ENCODE results near the gene RBM15. TPM values are rescaled to one million over a fixed set of nuclear protein-coding genes. Genes with fewer than 3 reads are reported as not detected.

The RBM15 gene
- total and polyA plus RNA-seq, 2 donors (not counting 1 experiment from before 2014, with no cell fraction given) = 23.7 to 97.7 TPM

DNA sequence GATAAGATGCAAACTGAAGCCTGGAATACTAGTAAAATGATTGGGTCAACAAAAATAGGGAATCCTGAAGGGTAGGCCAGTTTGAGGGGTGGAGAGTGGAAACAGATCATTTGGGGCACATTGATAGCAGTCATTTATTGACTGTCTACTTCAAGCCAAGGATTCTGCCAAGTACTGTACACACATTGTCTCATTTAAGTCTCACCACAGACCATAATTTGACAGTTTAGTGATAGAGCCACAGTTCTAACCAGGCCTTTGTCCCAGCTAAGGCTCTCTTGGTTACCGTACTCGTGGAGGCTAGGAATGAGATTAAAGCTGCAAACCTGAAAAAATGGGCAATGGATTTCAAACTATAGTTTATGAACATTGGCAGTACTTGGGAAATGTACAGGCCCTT is 11.2 kb downstream of the RBM15 start:
- POLR2A ChIA-PET = no interaction called here
- intact Hi-C loops (cut with micrococcal nuclease) = no loop called here

DNA sequence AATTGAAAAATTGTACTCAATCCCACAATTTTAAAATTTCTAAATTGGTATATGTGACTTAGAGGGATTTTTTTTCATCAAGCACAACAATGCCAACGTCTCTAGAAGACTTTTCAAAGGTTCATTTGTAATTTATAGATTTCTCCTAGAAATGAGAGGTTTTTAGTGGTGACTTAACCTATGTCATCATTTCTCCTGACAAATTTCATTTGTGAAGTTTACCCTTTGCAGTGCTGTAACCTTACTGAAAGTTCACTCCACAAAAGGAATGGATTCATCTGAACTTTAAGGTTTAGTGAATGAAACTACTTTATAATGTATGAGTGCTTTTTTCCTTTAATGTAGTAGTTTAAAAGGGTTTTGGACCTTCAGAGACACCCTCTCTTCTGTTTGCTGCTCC is 16.1 kb downstream of the RBM15 start:
- intact Hi-C loops (cut with micrococcal nuclease) = no loop called here
- Histone ChIP-seq H3K9ac (ENCODE audit: low read length) (no peak overlapping the region), H3K4me2 (replicated peaks; ENCODE audit: low read depth, low read length, poor library complexity, severe bottlenecking) (no peak overlapping the region), H2AFZ (ENCODE audit: insufficient read depth, low read depth, low read length, poor library complexity, severe bottlenecking) (no peak overlapping the region), H4K20me1 (ENCODE audit: control insufficient read depth, insufficient read depth, low read length, poor library complexity, severe bottlenecking) (peaks cover 39% of the 10 kb centered on the region), H3K4me3 (ENCODE audit: control extremely low read depth in 1 of 5, extremely low read depth in 1 of 5, insufficient read depth in 1 of 5, low read depth in 2 of 5, low read length in 4 of 5) (no peak overlapping the region), H3K9me3 (ENCODE audit: control extremely low read depth in 1 of 3, control insufficient read depth in 2 of 3, insufficient read depth in 1 of 3, low read length in 2 of 3) (no peaks in the 10 kb centered on the region), H3K36me3 (replicated peaks in 1 of 2; ENCODE audit: control extremely low read depth in 1 of 2, control insufficient read depth in 1 of 2, extremely low read depth in 1 of 2, insufficient read depth in 2 of 2, low read length in 1 of 2) (peaks cover 1 to 21% of the 10 kb centered on the region in 2 experiments), H3K4me1 (ENCODE audit: control insufficient read depth in 2 of 2, insufficient read depth in 2 of 2, low read length in 2 of 2) (peaks cover 6 to 8% of the 10 kb centered on the region in 2 donors), H3K79me2 (ENCODE audit: control insufficient read depth, insufficient read depth, low read length) (peaks cover 93% of the 10 kb centered on the region), H3K27me3 (replicated peaks in 1 of 4; ENCODE audit: control extremely low read depth in 1 of 4, control insufficient read depth in 3 of 4, insufficient read depth in 4 of 4, low read length in 3 of 4) (no peaks in the 10 kb centered on the region), H3K27ac (ENCODE audit: low read length in 2 of 2) (no peak overlapping the region)
- no peak for DNase-seq
- no peaks in the 10 kb centered on the region for H3K9me3 Mint-ChIP-seq (ENCODE audit: insufficient read depth)
- ChIA-PET CTCF (no interaction called here), POLR2A (no interaction called here)
- WGBS (ENCODE audit: insufficient coverage) = no CpG with 5 or more reads among the region's 1 CpG
- TF ChIP-seq, protein P1, sequence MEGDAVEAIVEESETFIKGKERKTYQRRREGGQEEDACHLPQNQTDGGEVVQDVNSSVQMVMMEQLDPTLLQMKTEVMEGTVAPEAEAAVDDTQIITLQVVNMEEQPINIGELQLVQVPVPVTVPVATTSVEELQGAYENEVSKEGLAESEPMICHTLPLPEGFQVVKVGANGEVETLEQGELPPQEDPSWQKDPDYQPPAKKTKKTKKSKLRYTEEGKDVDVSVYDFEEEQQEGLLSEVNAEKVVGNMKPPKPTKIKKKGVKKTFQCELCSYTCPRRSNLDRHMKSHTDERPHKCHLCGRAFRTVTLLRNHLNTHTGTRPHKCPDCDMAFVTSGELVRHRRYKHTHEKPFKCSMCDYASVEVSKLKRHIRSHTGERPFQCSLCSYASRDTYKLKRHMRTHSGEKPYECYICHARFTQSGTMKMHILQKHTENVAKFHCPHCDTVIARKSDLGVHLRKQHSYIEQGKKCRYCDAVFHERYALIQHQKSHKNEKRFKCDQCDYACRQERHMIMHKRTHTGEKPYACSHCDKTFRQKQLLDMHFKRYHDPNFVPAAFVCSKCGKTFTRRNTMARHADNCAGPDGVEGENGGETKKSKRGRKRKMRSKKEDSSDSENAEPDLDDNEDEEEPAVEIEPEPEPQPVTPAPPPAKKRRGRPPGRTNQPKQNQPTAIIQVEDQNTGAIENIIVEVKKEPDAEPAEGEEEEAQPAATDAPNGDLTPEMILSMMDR (IDR thresholded peaks at IDR 0.05) = no peak
- TF ChIP-seq EZH2 (IDR thresholded peaks at IDR 0.05; ENCODE audit: borderline replicate concordance, insufficient read depth, low read depth, low read length, poor library complexity, severe bottlenecking) = no peak
- H3K27ac Mint-ChIP-seq = no peak overlapping the region
- no peak for ATAC-seq (ENCODE audit: low read depth)
- peaks cover 37% of the 10 kb centered on the region for H3K4me1 Mint-ChIP-seq
- H3K27me3 Mint-ChIP-seq = no peaks in the 10 kb centered on the region
- no peak overlapping the region for H3K4me3 Mint-ChIP-seq

More for the DNA sequence above, 11.2 kb downstream of the RBM15 start:
- CTCF ChIA-PET = interaction anchor here (0.8 to 1.9 kb wide), 3 partner anchors 38 to 147 kb away, joined by 3 to 4 read pairs (median 4); no protein-coding TSS in a partner anchor
- Histone ChIP-seq H3K4me3 (ENCODE audit: control extremely low read depth in 1 of 5, extremely low read depth in 1 of 5, insufficient read depth in 1 of 5, low read depth in 2 of 5, low read length in 4 of 5) (no peak overlapping the region), H3K36me3 (replicated peaks in 1 of 2; ENCODE audit: control extremely low read depth in 1 of 2, control insufficient read depth in 1 of 2, extremely low read depth in 1 of 2, insufficient read depth in 2 of 2, low read length in 1 of 2) (peaks cover 1 to 26% of the 10 kb centered on the region in 2 experiments), H3K27me3 (replicated peaks in 1 of 4; ENCODE audit: control extremely low read depth in 1 of 4, control insufficient read depth in 3 of 4, insufficient read depth in 4 of 4, low read length in 3 of 4) (no peaks in the 10 kb centered on the region), H3K4me2 (replicated peaks; ENCODE audit: low read depth, low read length, poor library complexity, severe bottlenecking) (no peak overlapping the region), H3K79me2 (ENCODE audit: control insufficient read depth, insufficient read depth, low read length) (peaks cover 96% of the 10 kb centered on the region), H3K27ac (ENCODE audit: low read length in 2 of 2) (no peak overlapping the region), H3K9ac (ENCODE audit: low read length) (no peak overlapping the region), H4K20me1 (ENCODE audit: control insufficient read depth, insufficient read depth, low read length, poor library complexity, severe bottlenecking) (peaks cover 48% of the 10 kb centered on the region), H3K9me3 (ENCODE audit: control extremely low read depth in 1 of 3, control insufficient read depth in 2 of 3, insufficient read depth in 1 of 3, low read length in 2 of 3) (no peaks in the 10 kb centered on the region), H2AFZ (ENCODE audit: insufficient read depth, low read depth, low read length, poor library complexity, severe bottlenecking) (no peak overlapping the region), H3K4me1 (ENCODE audit: control insufficient read depth in 2 of 2, insufficient read depth in 2 of 2, low read length in 2 of 2) (peaks cover 12 to 29% of the 10 kb centered on the region in 2 donors)
- ATAC-seq (ENCODE audit: low read depth) (no peak), DNase-seq (no peak)
- Mint-ChIP-seq H3K27me3 (no peaks in the 10 kb centered on the region), H3K9me3 (ENCODE audit: insufficient read depth) (no peaks in the 10 kb centered on the region), H3K4me3 (no peak overlapping the region), H3K4me1 (peaks cover 65% of the 10 kb centered on the region), H3K27ac (no peak overlapping the region)
- TF ChIP-seq, protein P1 (IDR thresholded peaks at IDR 0.05) = no peak
- TF ChIP-seq EZH2 (IDR thresholded peaks at IDR 0.05; ENCODE audit: borderline replicate concordance, insufficient read depth, low read depth, low read length, poor library complexity, severe bottlenecking) = no peak
- WGBS (ENCODE audit: insufficient coverage) = 100% methylated on average over 2 of the region's 2 CpGs

Data from B cell (primary cell).